Measurements from ENCODE around the gene XPR1.

- TF ChIP-seq CTCF (IDR thresholded peaks at IDR 0.05), result no peak
- no peak for TF ChIP-seq POLR2A (IDR thresholded peaks at IDR 0.05)
Measured at GRCh38 chr1:180821970-180822369, 190.1 kb downstream of the XPR1 start.

Measured in uterus (tissue), 2 donors.